ENCODE results near the gene IGFLR1.

- no peak for TF ChIP-seq CTCF (IDR thresholded peaks at IDR 0.05; ENCODE audit: low read depth, low read length)
- no peak for TF ChIP-seq MAX (IDR thresholded peaks at IDR 0.05; ENCODE audit: low read depth, low read length)
Observed at GRCh38 chr19:35791814-35792279, 49.6 kb upstream of the IGFLR1 start.

Measured in NB4 (cell line).